Measurements from ENCODE around the gene HAPSTR1.
A peak's percentile ranks its signal among the peaks of the same experiment; 100 is the strongest.
"Not testable (repeated sequence)": the region's sequence is repeated elsewhere in the genome, so short reads cannot be mapped to it uniquely, and the experiment has no call there.

The HAPSTR1 gene, protein sequence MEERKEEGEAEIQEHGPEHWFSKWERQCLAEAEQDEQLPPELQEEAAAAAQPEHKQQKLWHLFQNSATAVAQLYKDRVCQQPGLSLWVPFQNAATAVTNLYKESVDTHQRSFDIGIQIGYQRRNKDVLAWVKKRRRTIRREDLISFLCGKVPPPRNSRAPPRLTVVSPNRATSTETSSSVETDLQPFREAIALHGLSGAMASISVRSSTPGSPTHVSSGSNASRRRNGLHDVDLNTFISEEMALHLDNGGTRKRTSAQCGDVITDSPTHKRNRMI

GRCh38 chr16:9090960-9091866 is at the start of gene HAPSTR1:
HAPSTR1 (plus strand) TSS chr16:9091644; CDS start chr16:9092045, 401 bp downstream.
- peak; percentile 100 for DNase-seq

- DNase-seq: no peak
These were observed 48.9 kb upstream of the HAPSTR1 start for GRCh38 chr16:9042533-9042932.

- no peak for DNase-seq
These were observed 48.3 kb upstream of the HAPSTR1 start for GRCh38 chr16:9042964-9043680.

DNA sequence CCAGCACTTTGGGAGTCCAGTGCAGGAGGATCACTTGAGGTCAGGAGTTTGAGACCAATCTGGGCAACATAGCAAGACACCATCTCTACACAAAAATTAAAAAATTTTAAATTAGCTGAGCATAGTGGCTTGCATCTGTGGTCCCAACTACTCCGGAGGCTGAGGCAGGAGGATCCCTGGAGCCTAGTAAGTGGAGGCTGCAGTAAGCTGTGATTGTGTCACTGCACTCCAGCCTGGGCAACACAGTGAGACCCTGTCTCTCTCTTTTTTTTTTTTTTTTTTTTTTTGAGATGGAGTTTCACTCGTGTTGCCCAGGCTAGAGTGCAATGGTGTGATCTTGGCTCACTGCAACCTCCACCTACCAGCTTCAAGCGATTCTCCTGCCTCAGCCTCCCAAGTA is 45.9 kb upstream of the HAPSTR1 start:
- DNase-seq: not testable (repeated sequence)

GRCh38 chr16:9046667-9047055 is 44.8 kb upstream of the HAPSTR1 start:
- no peak for DNase-seq

DNA sequence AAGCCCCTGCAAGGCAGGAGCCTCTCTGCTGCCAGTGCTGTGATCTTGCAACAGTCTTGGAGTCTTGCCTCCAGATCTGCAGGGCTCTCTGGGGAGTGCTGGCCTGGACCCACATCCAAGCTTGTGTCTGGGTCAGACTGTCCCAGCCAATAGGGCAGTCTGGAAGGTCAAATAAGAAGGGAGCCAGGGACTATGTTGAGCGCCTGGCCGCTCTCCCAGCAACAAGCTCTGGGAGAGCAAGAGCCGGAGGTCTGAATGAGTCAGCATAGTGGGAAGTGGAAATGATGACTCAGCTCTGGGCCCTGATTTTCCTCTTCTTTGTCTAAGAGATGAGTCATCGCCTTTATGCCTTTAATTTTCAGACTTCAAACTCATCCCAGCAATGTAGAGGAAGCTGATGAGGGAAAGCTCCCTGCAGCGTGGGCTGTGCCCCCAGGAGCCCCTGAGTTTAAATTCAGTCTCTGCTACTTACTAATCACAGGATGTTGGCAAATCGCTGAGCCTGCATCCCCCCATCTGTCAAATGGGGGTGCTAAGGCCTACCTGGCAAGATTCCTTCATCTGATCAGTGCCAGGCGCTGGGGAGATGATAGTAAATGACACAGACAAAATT is 43.6 kb upstream of the HAPSTR1 start:
- DNase-seq: peak; percentile 81

- DNase-seq: no peak
These were observed 43.1 kb upstream of the HAPSTR1 start for GRCh38 chr16:9048302-9048700.

- DNase-seq: no peak
These were observed 42.2 kb upstream of the HAPSTR1 start for GRCh38 chr16:9049241-9049640.

- DNase-seq: peak; percentile 68
These were observed 41.2 kb upstream of the HAPSTR1 start for GRCh38 chr16:9050102-9050830.

DNA sequence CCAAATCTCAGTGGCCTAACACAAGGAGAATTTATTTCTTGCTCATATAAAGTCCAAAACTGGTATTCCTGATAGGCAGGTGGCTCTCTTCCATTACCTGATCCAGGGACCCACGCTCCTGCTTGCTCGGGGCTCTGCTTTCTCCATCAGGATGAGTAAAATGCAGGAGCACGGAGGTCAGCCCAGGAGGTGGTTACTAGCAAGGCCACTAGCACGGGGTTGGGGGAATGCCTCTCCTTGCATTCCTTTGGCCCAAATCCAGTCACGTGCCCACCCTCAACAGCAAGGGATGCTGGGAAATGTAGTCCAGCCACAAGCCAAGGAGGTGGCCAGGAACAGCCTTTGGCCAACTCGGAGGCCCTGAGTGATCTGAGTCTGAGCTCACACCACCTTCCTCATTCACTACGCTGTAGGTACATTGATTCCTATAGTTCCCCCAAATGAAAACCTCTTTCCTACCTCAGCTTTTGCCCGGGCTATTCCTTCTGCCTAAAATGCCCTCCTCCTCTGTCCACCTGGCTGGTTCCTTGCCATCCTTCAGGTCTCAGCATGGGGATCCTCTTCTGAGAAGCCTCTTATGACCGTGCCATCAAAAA is 38.3 kb upstream of the HAPSTR1 start:
- no peak for DNase-seq

GRCh38 chr16:9054460-9054859 is 37.0 kb upstream of the HAPSTR1 start:
- DNase-seq: no peak

GRCh38 chr16:9055115-9055514 is 36.3 kb upstream of the HAPSTR1 start:
- no peak for DNase-seq

DNA sequence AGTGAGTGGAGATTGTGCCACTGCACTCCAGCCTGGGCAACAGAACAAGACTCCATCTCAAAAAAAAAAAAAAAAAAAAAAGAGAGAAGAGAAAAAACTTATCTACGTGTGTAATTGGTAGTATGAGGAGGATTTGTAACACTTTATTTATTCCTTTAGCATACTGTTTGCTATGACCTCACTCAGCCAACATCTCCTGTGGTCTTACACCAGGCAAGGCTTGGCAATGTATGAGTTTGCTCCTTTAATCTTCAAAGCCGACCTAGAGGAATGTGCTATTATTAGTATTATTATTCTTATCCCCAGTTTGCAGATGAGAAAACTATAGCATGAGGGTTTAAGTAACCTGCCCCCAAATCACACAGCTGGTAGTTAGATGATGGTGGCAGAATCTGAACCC is 35.8 kb upstream of the HAPSTR1 start:
- DNase-seq: no peak

GRCh38 chr16:9056061-9056460 is 35.4 kb upstream of the HAPSTR1 start:
- no peak for DNase-seq

DNA sequence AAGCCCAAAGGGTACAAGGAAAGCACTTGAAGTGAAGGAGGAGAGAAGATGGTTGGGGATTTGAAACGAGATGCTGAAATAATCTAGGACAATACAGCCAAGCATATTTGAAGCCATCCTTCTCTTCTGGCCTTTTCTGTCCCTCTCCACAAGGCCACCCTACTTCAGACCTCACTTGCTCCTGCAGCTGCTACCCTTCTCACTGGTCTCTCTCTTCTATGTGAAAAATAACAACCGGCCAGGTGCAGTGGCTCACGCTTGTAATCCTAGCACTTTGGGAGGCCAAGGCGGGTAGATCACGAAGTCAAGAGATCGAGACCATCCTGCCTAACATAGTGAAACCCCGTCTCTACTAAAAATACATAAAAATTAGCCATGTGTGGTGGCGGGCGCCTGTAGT is 33.2 kb upstream of the HAPSTR1 start:
- no peak for DNase-seq

DNA sequence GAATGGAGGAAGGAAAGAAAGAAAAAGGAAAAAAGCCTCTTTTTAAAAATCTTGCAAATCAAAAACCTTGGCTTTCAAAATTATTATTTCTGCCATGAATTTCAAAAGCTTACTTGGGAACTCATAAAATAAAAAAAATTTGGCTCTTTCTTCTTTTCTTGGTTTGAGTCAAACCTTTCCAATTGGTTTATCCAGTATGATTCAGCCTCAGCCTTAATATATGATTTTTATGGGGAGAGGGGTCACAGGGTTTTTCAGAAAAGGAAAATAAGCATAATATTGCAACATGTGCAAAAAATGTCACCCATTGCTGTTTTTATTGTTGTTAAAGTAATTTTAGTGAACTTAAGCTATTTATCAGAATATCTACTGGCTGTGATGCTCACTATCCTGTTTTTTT is 31.2 kb upstream of the HAPSTR1 start:
- DNase-seq: no peak

GRCh38 chr16:9061358-9061813 is 30.1 kb upstream of the HAPSTR1 start:
- DNase-seq: no peak

- DNase-seq: no peak
These were observed 29.1 kb upstream of the HAPSTR1 start for GRCh38 chr16:9062301-9062700.

DNA sequence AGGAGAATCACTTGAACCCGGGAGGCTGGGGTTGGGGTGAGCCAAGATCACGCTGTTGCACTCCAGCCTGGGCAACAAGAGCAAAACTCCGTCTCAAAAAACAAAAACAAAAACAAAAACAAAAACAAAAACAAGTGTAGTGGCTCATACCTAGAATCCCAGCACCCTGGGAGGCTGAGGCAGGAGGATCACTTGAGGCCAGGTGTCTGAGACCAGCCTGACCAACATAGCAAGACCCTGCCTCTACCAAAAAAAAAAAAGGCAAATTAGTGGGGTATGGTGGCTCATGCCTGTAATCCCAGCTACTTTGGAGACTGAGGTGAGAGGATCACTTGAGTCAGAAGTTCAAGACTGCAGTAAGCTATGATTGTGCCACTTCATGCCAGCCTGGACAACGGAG is 26.4 kb upstream of the HAPSTR1 start:
- DNase-seq: no peak

DNA sequence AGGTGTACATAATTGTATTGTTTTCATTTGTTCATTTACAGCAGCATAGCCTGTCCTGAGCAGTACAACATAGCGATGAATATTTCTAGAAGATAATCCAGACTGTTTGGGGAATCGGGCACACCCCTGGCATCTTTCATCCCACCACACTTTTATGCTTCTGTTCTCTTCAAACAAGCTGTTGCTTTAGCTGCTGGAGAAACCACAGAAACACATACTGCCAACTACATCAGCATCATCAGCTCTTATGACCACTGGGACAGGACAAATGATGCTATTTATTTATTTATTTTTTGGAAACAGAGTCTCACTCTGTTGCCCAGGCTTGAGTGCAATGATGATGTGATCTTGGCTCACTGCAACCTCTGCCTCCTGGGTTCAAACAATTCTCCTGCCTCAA is 22.6 kb upstream of the HAPSTR1 start:
- no peak for DNase-seq

DNA sequence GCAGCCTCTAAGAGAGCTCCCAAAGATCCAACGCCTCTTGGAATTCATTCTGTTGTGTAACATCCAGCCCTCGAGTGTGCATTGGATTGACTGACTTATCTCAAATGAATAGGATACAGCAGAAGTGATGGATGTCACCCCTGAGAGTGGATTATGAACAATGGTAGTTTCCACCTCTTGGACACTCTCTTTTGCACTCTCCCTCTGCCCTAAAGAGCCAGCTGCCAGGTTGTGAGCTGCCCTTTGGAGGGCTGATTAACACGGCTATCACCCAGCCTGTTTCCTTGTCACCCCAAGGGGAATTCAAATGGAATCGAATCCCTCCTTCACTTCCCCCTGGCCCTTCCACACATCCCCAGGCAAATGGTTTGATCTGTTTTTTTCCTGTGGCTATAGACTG is 21.2 kb upstream of the HAPSTR1 start:
- DNase-seq: no peak

DNA sequence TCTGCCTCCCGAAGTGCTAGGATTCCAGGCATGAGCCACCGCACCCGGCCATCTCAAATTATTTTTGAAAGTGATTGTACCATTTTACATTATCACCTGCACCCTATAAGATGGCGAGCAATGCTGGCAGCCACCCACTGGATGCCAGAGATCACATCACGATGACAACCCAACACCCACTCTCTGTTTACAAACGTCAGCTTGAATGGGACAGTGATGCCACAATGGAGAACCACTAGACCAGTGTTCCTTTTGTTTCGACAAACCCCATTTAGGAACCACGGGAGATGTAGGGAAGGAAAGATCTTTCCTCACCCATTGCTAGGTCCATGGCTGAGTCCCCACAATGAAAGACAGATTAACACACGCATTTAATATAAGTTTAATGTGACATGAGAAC is 20.1 kb upstream of the HAPSTR1 start:
- DNase-seq: no peak

All from activated effector memory CD4-positive, alpha-beta T cell treated with anti-CD3 and anti-CD28 coated beads, Interleukin-2, amount 50 U/mL, for 16 hours (primary cell).